Measurements from ENCODE around the gene TRIM47.

DNA sequence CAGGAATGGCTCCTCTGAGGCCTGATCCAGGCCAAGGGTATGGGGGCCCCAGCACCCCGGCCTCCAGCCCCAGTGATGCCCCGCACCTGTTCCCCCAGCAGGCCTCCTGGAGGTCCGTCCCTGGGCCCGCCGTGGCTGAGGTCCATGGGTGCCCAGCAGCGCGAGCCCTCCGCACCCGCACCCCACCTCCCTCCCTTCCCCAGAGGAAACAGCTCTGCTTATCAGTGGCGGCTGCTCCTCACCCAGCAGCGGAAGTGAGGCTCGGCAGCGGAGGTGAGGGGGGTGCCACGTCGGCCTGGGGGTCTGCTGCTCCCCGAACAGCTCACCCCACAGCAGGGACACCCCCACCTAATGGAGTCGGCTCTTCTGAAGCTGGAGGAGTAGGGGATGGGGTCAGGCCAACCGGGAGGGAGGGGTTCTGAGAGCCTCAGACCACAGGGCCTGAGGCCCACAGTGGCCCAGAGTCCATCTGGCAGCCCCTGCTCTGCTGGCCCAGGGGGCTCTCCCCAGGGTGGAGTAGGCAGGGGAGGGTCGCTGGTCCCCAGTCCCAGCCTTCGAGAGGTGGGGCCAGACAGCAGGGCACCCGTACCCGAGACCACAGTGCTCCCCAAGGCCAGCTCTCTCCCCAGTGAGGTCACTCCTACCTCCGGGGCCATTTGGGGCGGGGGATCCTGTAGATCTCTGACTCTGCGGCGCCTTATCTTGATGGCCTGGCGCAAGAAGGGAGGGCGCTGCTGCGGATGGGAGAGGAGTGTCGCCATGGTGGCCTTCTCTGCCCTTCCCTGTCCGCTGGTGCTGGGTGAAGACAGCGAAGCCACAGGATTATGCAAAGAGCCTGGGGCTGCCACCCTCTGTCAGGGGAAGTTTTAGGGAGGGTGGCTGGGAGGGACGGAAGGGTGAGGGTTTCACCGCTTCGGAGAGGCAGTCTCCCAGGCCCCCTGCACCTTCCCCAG lies 34.5 kb downstream of the TRIM47 start, which contains the start of gene UNC13D:
- TF ChIP-seq, protein P1, sequence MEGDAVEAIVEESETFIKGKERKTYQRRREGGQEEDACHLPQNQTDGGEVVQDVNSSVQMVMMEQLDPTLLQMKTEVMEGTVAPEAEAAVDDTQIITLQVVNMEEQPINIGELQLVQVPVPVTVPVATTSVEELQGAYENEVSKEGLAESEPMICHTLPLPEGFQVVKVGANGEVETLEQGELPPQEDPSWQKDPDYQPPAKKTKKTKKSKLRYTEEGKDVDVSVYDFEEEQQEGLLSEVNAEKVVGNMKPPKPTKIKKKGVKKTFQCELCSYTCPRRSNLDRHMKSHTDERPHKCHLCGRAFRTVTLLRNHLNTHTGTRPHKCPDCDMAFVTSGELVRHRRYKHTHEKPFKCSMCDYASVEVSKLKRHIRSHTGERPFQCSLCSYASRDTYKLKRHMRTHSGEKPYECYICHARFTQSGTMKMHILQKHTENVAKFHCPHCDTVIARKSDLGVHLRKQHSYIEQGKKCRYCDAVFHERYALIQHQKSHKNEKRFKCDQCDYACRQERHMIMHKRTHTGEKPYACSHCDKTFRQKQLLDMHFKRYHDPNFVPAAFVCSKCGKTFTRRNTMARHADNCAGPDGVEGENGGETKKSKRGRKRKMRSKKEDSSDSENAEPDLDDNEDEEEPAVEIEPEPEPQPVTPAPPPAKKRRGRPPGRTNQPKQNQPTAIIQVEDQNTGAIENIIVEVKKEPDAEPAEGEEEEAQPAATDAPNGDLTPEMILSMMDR (CRISPR knock-in tag; IDR thresholded peaks at IDR 0.05), result peak; percentile 8; the same call in 1 of the 2 replicates
- TF ChIP-seq RAD21 (CRISPR knock-in tag; IDR thresholded peaks at IDR 0.05), result no peak; the same call in 1 of the 2 replicates
- TF ChIP-seq EP300 (IDR thresholded peaks at IDR 0.05; ENCODE audit: low read depth in 2 of 2, low read length in 2 of 2), result no peak
- no peak; the same call in 1 of the 2 replicates for TF ChIP-seq EP300 (CRISPR knock-in tag; IDR thresholded peaks at IDR 0.05; ENCODE audit: borderline replicate concordance)
- no peak for TF ChIP-seq FOXP1 (IDR thresholded peaks at IDR 0.05)
- TF ChIP-seq FOXP1 (CRISPR knock-in tag; IDR thresholded peaks at IDR 0.05), result no peak
- TF ChIP-seq ZNF160 (CRISPR knock-in tag; IDR thresholded peaks at IDR 0.05), result 0 out of 2 replicates have a peak, but pooled peaks have one; percentile 24
- peak; percentile 37; the same call in 1 of the 2 replicates for TF ChIP-seq ZNF777 (CRISPR knock-in tag; IDR thresholded peaks at IDR 0.05)
- TF ChIP-seq TBP (CRISPR knock-in tag; IDR thresholded peaks at IDR 0.05), result no peak
- no peak for TF ChIP-seq THYN1 (CRISPR knock-in tag; IDR thresholded peaks at IDR 0.05; ENCODE audit: borderline replicate concordance, low read depth)
- TF ChIP-seq SP1 (IDR thresholded peaks at IDR 0.05), result no peak
- TF ChIP-seq SP1 (CRISPR knock-in tag; IDR thresholded peaks at IDR 0.05), result no peak
- no peak for TF ChIP-seq JUN (CRISPR knock-in tag; IDR thresholded peaks at IDR 0.05)

All from HepG2 (cell line).